ENCODE data around the gene NT5C1B.

DNA sequence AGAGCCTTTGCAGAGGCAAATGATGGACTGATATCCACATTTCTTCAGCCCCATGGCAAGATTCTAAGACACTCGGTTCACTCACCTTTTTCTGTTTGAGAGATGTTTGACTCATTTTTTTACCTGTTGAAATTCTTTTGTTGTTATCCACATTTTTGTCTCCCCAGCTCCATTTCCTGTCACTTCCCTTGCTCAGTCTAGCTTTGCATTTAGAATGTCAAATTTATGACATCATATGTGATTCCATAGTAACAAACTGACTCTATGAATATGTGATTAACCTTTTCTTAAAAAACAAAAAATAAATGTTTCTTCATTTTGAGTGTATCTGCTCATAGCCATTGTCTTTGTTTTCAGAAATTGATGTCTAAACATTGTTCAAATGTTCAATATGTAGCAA lies at the start of gene NT5C1B:
- TF ChIP-seq, protein P1, sequence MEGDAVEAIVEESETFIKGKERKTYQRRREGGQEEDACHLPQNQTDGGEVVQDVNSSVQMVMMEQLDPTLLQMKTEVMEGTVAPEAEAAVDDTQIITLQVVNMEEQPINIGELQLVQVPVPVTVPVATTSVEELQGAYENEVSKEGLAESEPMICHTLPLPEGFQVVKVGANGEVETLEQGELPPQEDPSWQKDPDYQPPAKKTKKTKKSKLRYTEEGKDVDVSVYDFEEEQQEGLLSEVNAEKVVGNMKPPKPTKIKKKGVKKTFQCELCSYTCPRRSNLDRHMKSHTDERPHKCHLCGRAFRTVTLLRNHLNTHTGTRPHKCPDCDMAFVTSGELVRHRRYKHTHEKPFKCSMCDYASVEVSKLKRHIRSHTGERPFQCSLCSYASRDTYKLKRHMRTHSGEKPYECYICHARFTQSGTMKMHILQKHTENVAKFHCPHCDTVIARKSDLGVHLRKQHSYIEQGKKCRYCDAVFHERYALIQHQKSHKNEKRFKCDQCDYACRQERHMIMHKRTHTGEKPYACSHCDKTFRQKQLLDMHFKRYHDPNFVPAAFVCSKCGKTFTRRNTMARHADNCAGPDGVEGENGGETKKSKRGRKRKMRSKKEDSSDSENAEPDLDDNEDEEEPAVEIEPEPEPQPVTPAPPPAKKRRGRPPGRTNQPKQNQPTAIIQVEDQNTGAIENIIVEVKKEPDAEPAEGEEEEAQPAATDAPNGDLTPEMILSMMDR (IDR thresholded peaks at IDR 0.05): no peak
- TF ChIP-seq POLR2A (IDR thresholded peaks at IDR 0.05): no peak

All from testis (tissue), 2 donors.